ENCODE results near the gene CERS5.

- TF ChIP-seq SUZ12 (IDR thresholded peaks at IDR 0.05; ENCODE audit: extremely low read depth, insufficient read depth, insufficient read length) (no peak), ZNF274 (IDR thresholded peaks at IDR 0.05; ENCODE audit: low read depth, low read length) (no peak), YY1 (IDR thresholded peaks at IDR 0.05; ENCODE audit: insufficient read depth, insufficient read length) (no peak)
These were observed 23.7 kb upstream of the CERS5 start for GRCh38 chr12:50190859-50191258.

All from NT2/D1 (cell line).